A549 (cell line): ENCODE results near the gene TUBD1.

Experiments
- CHD2 ChIP-seq: fragments of 150-350 bp; IDR thresholded peaks from 2 replicates; pipeline ENCODE4 v1.6.1; 2014; ENCODE audit warnings: low read length; ENCODE audit not compliant: partially characterized antibody
- CTCF ChIP-seq: fragments of >200 bp; sonication (Bioruptor Twin); formaldehyde crosslinking; IDR thresholded peaks from 3 replicates; pipeline ENCODE4 v1.5.1; 2016
- GATA3 ChIP-seq: IDR thresholded peaks from 2 replicates; pipeline ENCODE4 v1.6.1; 2012; ENCODE audit warnings: borderline replicate concordance
- HOXA7 ChIP-seq: fragments of 250-450 bp; sonication (Bioruptor Pico); IDR thresholded peaks from 2 replicates; pipeline ENCODE4 v1.5.0; 2020; ENCODE audit warnings: mild to moderate bottlenecking, moderate library complexity
- JUN ChIP-seq, 2 experiments: fragments of >200 bp; sonication (Bioruptor Twin); formaldehyde crosslinking; IDR thresholded peaks; 2 replicates in 1 of 2; 3 replicates in 1 of 2; pipeline ENCODE4 v1.6.1; 2016 to 2017
- JUNB ChIP-seq: fragments of >200 bp; sonication (Bioruptor Twin); formaldehyde crosslinking; IDR thresholded peaks from 2 replicates; pipeline ENCODE4 v1.6.1; 2016
- KDM5A ChIP-seq: fragments of 200-600 bp; sonication (generic); IDR thresholded peaks from 2 replicates; pipeline ENCODE4 v1.6.1; 2016; ENCODE audit warnings: antibody characterized with exemption, mild to moderate bottlenecking
- MAZ ChIP-seq: fragments of 150-350 bp; IDR thresholded peaks from 2 replicates; pipeline ENCODE4 v1.6.1; 2014; ENCODE audit warnings: antibody characterized with exemption, low read depth, low read length, borderline replicate concordance
- MYC ChIP-seq: IDR thresholded peaks from 2 replicates; pipeline ENCODE4 v1.6.1; 2012; ENCODE audit warnings: mild to moderate bottlenecking, inconsistent platforms, low read length, improper control_type of control experiment, borderline replicate concordance
- NFE2L2 ChIP-seq: fragments of 150-350 bp; conservative IDR thresholded peaks from 2 replicates; pipeline ENCODE4 v1.6.1; 2014; ENCODE audit warnings: low read length
- POLR2AphosphoS2 ChIP-seq: conservative IDR thresholded peaks from 2 replicates; pipeline ENCODE4 v1.6.1; 2012; ENCODE audit warnings: low read length, improper control_type of control experiment, inconsistent platforms
- RAD21 ChIP-seq, 2 experiments: fragments of >200 bp in 1 of 2; sonication (Bioruptor Twin) in 1 of 2; formaldehyde crosslinking in 1 of 2; IDR thresholded peaks in 1 of 2; conservative IDR thresholded peaks in 1 of 2; 2 replicates in 1 of 2; 3 replicates in 1 of 2; pipeline ENCODE4 v1.6.1; 2012 to 2018; ENCODE audit warnings: inconsistent platforms in 1 of 2
- TF ChIP-seq, protein P1 (sequence below): IDR thresholded peaks from 2 replicates; pipeline ENCODE4 v1.6.1; 2012
- TF ChIP-seq, protein P2 (sequence below): fragments of >200 bp; sonication (Bioruptor Twin); formaldehyde crosslinking; IDR thresholded peaks from 2 replicates; pipeline ENCODE4 v1.6.1; 2016

DNA sequence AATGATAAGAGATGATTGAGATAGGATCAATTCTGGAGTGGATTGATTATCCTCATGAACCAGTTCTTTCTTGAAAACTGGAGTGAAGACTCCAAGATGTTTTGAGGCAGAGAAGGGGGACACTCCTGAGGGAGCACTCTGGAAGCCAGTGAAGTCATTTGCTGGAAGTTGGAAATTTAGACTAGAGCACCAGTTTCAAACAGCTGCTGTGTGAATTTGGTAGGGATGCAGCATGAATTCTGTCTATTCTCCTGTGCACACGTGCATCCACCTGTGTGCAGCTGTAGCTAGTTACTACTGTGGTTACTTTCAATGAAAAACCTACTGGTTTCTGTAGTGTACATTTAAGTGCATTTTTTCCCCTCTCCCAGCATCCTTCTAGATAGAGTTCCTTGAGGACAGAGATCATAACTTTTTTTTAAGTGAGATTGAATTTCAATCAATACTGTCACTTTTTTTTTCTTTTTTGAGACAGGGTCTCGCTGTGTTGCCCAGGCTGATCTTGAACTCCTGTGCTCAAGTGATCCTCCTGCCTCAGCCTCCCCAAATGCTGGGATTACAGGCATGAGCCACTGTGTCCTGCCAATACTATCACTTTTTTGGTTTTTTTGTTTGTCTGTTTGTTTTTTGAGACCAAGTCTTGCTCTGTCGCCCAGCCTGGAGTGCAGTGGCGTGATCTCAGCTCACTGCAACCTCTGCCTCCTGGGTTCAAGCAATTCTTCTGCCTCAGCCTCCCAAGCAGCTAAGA, 65.9 kb downstream of the TUBD1 start:
- no peak for TF ChIP-seq CTCF
- no peak for TF ChIP-seq KDM5A
- TF ChIP-seq NFE2L2 = no peak
- TF ChIP-seq POLR2AphosphoS2 = no peak
- TF ChIP-seq, protein P1, sequence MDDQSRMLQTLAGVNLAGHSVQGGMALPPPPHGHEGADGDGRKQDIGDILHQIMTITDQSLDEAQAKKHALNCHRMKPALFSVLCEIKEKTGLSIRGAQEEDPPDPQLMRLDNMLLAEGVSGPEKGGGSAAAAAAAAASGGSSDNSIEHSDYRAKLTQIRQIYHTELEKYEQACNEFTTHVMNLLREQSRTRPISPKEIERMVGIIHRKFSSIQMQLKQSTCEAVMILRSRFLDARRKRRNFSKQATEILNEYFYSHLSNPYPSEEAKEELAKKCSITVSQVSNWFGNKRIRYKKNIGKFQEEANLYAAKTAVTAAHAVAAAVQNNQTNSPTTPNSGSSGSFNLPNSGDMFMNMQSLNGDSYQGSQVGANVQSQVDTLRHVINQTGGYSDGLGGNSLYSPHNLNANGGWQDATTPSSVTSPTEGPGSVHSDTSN = no peak
- TF ChIP-seq MYC = no peak
- TF ChIP-seq HOXA7 (CRISPR knock-in tag) = no peak
- no peak for TF ChIP-seq CHD2
- TF ChIP-seq JUNB = no peak
- TF ChIP-seq GATA3 = no peak
- no peak for TF ChIP-seq RAD21 (conservative IDR thresholded peaks at IDR 0.05 in 1 of 2, IDR thresholded peaks at IDR 0.05 in 1 of 2)
- TF ChIP-seq MAZ = no peak
- TF ChIP-seq, protein P2, sequence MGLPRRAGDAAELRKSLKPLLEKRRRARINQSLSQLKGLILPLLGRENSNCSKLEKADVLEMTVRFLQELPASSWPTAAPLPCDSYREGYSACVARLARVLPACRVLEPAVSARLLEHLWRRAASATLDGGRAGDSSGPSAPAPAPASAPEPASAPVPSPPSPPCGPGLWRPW = no peak
- no peak; a peak in 1 of 5 replicates for TF ChIP-seq JUN (IDR thresholded peaks at IDR 0.05)
